ENCODE results near the gene COL7A1. TPM values are rescaled to one million over a fixed set of nuclear protein-coding genes. Genes with fewer than 3 reads are reported as not detected.

Gene COL7A1
- total RNA-seq, 1 experiment from 2014 or later: 5.2 TPM

DNA sequence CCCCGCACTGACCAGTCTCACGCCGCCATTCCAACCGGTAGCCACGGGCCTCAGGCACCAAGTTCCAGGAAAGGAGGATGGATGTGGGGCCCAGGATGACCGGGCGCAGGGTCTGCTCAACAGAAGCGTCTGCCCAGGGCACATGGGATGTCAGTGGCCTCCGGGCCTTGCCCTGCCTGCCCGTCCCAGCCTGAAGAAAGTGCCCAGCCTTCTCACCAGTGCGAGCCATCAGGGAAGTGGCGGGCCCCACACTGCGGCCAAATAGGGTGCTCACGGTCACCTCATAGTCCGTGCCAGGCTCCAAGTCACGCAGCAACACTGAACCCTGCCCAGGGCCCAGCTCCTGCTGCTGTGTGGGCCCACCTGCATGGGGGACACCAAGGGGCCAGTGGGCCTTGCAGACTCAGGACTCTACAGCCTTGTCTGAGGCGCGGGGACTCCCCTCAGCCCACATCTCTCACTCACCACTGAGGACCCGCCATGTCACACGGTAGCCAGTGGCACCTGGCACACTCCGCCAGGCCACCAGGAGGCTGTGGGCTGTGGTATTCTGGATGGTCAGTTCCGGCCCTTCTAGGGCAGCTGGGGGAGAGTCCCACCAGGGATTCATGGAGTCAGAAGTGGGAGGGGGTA, 3.1 kb downstream of the COL7A1 start:
- no peak for DNase-seq
- ChIA-PET POLR2A (no interaction called here), CTCF (no interaction called here)
- Mint-ChIP-seq H3K4me3 (ENCODE audit: unreplicated experiment) (no peak overlapping the region), H3K4me1 (ENCODE audit: low read depth, unreplicated experiment) (peaks cover 15% of the 10 kb centered on the region), H3K9me3 (ENCODE audit: unreplicated experiment) (no peaks in the 10 kb centered on the region), H3K27me3 (ENCODE audit: insufficient read depth, unreplicated experiment) (no peaks in the 10 kb centered on the region), H3K36me3 (ENCODE audit: insufficient read depth, unreplicated experiment) (peaks cover 11% of the 10 kb centered on the region), H3K27ac (ENCODE audit: unreplicated experiment) (no peak overlapping the region)
- intact Hi-C loops (cut with micrococcal nuclease; ENCODE audit: unreplicated experiment): no loop called here
- Histone ChIP-seq H3K4me1 (peaks cover 8% of the 10 kb centered on the region; the same call in 1 of the 2 replicates), H3K4me3 (ENCODE audit: low read depth, low read length) (no peak overlapping the region), H3K27me3 (replicated peaks; ENCODE audit: control insufficient read depth, insufficient read depth, low read length) (no peaks in the 10 kb centered on the region), H3K9me3 (no peaks in the 10 kb centered on the region), H3K36me3 (ENCODE audit: control insufficient read depth, insufficient read depth, low read length) (no peaks in the 10 kb centered on the region)
- BruUV-seq (replicated peaks): no TSS peak
- TF ChIP-seq, protein P1, sequence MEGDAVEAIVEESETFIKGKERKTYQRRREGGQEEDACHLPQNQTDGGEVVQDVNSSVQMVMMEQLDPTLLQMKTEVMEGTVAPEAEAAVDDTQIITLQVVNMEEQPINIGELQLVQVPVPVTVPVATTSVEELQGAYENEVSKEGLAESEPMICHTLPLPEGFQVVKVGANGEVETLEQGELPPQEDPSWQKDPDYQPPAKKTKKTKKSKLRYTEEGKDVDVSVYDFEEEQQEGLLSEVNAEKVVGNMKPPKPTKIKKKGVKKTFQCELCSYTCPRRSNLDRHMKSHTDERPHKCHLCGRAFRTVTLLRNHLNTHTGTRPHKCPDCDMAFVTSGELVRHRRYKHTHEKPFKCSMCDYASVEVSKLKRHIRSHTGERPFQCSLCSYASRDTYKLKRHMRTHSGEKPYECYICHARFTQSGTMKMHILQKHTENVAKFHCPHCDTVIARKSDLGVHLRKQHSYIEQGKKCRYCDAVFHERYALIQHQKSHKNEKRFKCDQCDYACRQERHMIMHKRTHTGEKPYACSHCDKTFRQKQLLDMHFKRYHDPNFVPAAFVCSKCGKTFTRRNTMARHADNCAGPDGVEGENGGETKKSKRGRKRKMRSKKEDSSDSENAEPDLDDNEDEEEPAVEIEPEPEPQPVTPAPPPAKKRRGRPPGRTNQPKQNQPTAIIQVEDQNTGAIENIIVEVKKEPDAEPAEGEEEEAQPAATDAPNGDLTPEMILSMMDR (IDR thresholded peaks at IDR 0.05; ENCODE audit: insufficient read depth in 1 of 2, low read depth in 1 of 2, low read length in 1 of 2, severe bottlenecking in 1 of 2, unreplicated experiment in 1 of 2): no peak

DNA sequence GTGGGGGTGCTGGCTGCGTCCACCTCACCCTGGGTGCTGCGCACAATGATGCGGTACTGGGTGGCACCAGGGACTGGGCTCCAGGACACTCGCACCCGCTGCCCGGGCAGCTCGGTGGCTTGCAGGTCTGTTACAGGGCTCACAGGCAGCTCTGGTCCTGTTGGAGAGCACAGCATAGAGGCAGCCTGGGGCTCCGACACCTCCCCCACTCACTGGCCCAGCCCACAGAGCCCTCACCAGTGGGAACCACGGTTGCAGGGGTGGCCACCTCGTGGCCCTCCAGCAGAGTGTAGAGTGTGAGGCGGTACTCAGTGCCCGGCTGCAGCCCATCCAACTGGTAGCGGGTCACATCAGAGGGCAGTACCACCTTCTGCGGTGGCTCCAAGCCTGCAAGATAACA, 3.7 kb downstream of the COL7A1 start:
- DNase-seq: no peak
- Mint-ChIP-seq H3K4me1 (ENCODE audit: low read depth, unreplicated experiment) (peaks cover 15% of the 10 kb centered on the region), H3K27me3 (ENCODE audit: insufficient read depth, unreplicated experiment) (no peaks in the 10 kb centered on the region), H3K36me3 (ENCODE audit: insufficient read depth, unreplicated experiment) (peaks cover 6% of the 10 kb centered on the region), H3K27ac (ENCODE audit: unreplicated experiment) (no peak overlapping the region), H3K4me3 (ENCODE audit: unreplicated experiment) (no peak overlapping the region), H3K9me3 (ENCODE audit: unreplicated experiment) (no peaks in the 10 kb centered on the region)
- intact Hi-C loops (cut with micrococcal nuclease; ENCODE audit: unreplicated experiment): no loop called here
- CTCF ChIA-PET: interaction anchor here (1.0 kb wide), 1 partner anchor 43 kb away, joined by 4 read pairs; no protein-coding TSS in a partner anchor
- Histone ChIP-seq H3K4me3 (ENCODE audit: low read depth, low read length) (no peak overlapping the region), H3K36me3 (ENCODE audit: control insufficient read depth, insufficient read depth, low read length) (no peaks in the 10 kb centered on the region), H3K27me3 (replicated peaks; ENCODE audit: control insufficient read depth, insufficient read depth, low read length) (no peaks in the 10 kb centered on the region), H3K4me1 (peaks cover 8% of the 10 kb centered on the region; the same call in 1 of the 2 replicates), H3K9me3 (no peaks in the 10 kb centered on the region)
- POLR2A ChIA-PET: no interaction called here
- TF ChIP-seq, protein P1 (IDR thresholded peaks at IDR 0.05; ENCODE audit: insufficient read depth in 1 of 2, low read depth in 1 of 2, low read length in 1 of 2, severe bottlenecking in 1 of 2, unreplicated experiment in 1 of 2): no peak
- no TSS peak for BruUV-seq (replicated peaks)

DNA sequence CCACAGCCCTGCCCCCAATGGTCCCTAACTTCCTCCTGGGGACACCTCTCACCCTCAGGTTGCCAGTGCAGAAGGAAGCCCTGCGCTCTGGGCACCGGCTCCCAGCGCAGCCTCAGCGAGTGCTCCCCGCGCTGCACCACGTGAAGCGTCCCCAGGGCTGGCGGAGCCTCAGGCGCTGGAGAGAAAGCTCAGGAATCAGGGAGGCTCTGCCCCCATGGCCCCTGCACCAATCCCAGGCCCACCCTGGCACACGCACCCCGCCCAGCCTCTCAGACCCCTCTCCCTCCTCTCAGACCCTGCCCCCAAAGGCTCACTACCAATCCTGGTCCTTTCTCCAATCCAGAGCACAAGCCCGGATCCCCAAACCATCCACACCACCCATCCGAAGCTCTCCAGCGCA, 6.9 kb downstream of the COL7A1 start:
- Mint-ChIP-seq H3K27me3 (ENCODE audit: insufficient read depth, unreplicated experiment) (no peaks in the 10 kb centered on the region), H3K36me3 (ENCODE audit: insufficient read depth, unreplicated experiment) (no peaks in the 10 kb centered on the region), H3K4me3 (ENCODE audit: unreplicated experiment) (no peak overlapping the region), H3K4me1 (ENCODE audit: low read depth, unreplicated experiment) (peaks cover 8% of the 10 kb centered on the region), H3K9me3 (ENCODE audit: unreplicated experiment) (no peaks in the 10 kb centered on the region), H3K27ac (ENCODE audit: unreplicated experiment) (no peak overlapping the region)
- no peaks in the 10 kb centered on the region for H3K27me3 ChIP-seq (replicated peaks; ENCODE audit: control insufficient read depth, insufficient read depth, low read length)
- DNase-seq: no peak
- no peaks in the 10 kb centered on the region for H3K9me3 ChIP-seq
- BruUV-seq (replicated peaks): no TSS peak
- intact Hi-C loops (cut with micrococcal nuclease; ENCODE audit: unreplicated experiment): no loop called here
- POLR2A ChIA-PET: no interaction called here
- TF ChIP-seq, protein P1 (IDR thresholded peaks at IDR 0.05; ENCODE audit: insufficient read depth in 1 of 2, low read depth in 1 of 2, low read length in 1 of 2, severe bottlenecking in 1 of 2, unreplicated experiment in 1 of 2): no peak
- no peak overlapping the region for H3K4me3 ChIP-seq (ENCODE audit: low read depth, low read length)
- CTCF ChIA-PET: no interaction called here
- no peaks in the 10 kb centered on the region for H3K36me3 ChIP-seq (ENCODE audit: control insufficient read depth, insufficient read depth, low read length)
- H3K4me1 ChIP-seq: no peaks in the 10 kb centered on the region

Measured in Caco-2 (cell line).